HG03103 (cell line): ENCODE measurements around the gene CTNNA2.
"Not testable (repeated sequence)": the region's sequence is repeated elsewhere in the genome, so short reads cannot be mapped to it uniquely, and the experiment has no call there.

Source experiments
- ATAC-seq: cut with Tn5 transposase; IDR thresholded peaks from one replicate; pipeline ENCODE4 v1.9.1; 2021; ENCODE audit warnings: low read depth; ENCODE audit not compliant: unreplicated experiment

CTNNA2 gene

GRCh38 chr2:80120866-80121265 lies 608.0 kb downstream of the CTNNA2 start:
- no peak for ATAC-seq

- no peak for ATAC-seq
These were observed 609.8 kb downstream of the CTNNA2 start for GRCh38 chr2:80122675-80123074.

- no peak for ATAC-seq
These were observed 613.8 kb downstream of the CTNNA2 start for GRCh38 chr2:80126596-80127189.

- ATAC-seq, result no peak
These were observed 615.2 kb downstream of the CTNNA2 start for GRCh38 chr2:80128080-80128479.

GRCh38 chr2:80132281-80132680 lies 619.4 kb downstream of the CTNNA2 start:
- ATAC-seq, result no peak

GRCh38 chr2:80135001-80135400 lies 622.1 kb downstream of the CTNNA2 start:
- no peak for ATAC-seq

- ATAC-seq, result no peak
These were observed 623.5 kb downstream of the CTNNA2 start for GRCh38 chr2:80136338-80136737.

GRCh38 chr2:80139001-80139400 lies 626.1 kb downstream of the CTNNA2 start:
- no peak for ATAC-seq

- ATAC-seq, result no peak
These were observed 628.3 kb downstream of the CTNNA2 start for GRCh38 chr2:80141007-80141726.

GRCh38 chr2:80145499-80145898 lies 632.6 kb downstream of the CTNNA2 start:
- ATAC-seq, result no peak

GRCh38 chr2:80146757-80147156 lies 633.9 kb downstream of the CTNNA2 start:
- not testable (repeated sequence) for ATAC-seq

- no peak for ATAC-seq
These were observed 634.8 kb downstream of the CTNNA2 start for GRCh38 chr2:80147690-80148089.

GRCh38 chr2:80148906-80149305 lies 636.1 kb downstream of the CTNNA2 start:
- ATAC-seq, result no peak

GRCh38 chr2:80149991-80150390 lies 637.1 kb downstream of the CTNNA2 start:
- ATAC-seq, result no peak

GRCh38 chr2:80151248-80151647 lies 638.4 kb downstream of the CTNNA2 start:
- ATAC-seq, result no peak

GRCh38 chr2:80151651-80152050 lies 638.8 kb downstream of the CTNNA2 start:
- no peak for ATAC-seq

GRCh38 chr2:80153151-80153550 lies 640.3 kb downstream of the CTNNA2 start:
- ATAC-seq, result no peak

- no peak for ATAC-seq
These were observed 640.9 kb downstream of the CTNNA2 start for GRCh38 chr2:80153768-80154167.

GRCh38 chr2:80154231-80154915 lies 641.5 kb downstream of the CTNNA2 start:
- ATAC-seq, result no peak

- ATAC-seq, result no peak
These were observed 651.5 kb downstream of the CTNNA2 start for GRCh38 chr2:80164375-80164774.

- ATAC-seq, result no peak
These were observed 653.8 kb downstream of the CTNNA2 start for GRCh38 chr2:80166483-80167171.
